Stimulated activated CD4-positive, alpha-beta T cell treated with anti-CD3 and anti-CD28 coated beads, Interleukin-4, amount 100 ng/mL, for 1 hour (primary cell): ENCODE measurements around the gene GPC5.
"Not testable (repeated sequence)": the region's sequence is repeated elsewhere in the genome, so short reads cannot be mapped to it uniquely, and the experiment has no call there.

ENCODE experiments used
- DNase-seq: peaks from one replicate; pipeline ENCODE4 v3.0.0-alpha.2; 2020

The GPC5 gene

DNA sequence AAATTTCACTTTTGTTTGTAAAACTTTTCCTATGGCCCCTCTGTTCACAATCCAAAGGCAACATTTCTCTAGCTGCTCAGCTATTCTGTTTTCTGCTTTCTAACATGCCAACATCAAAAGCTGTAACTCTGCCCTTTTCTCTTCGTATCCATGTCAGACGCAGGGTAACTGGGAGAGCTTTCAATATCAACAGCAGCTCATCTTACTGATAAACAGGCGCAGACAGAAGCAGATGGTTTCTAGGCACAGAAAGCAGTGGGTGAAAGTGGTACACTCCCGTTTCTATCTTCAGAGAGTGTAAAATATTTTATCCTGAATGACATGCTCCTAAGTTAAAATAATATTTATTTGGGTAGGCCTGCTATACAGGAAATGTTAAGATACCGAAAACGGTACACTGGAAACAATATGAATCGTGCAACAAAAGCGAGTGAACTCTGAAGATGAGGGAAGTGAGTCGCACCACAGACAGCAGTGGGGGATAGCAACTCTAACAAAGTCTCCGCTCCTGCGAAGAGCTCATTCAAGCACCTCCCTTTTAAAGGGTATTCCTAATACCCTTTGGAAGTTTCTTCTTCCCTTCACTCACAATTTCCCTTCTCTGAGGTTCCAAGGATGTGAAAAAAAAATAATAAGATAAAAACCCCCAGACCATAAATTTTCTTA, 798.3 kb downstream of the GPC5 start:
- DNase-seq, result no peak

DNA sequence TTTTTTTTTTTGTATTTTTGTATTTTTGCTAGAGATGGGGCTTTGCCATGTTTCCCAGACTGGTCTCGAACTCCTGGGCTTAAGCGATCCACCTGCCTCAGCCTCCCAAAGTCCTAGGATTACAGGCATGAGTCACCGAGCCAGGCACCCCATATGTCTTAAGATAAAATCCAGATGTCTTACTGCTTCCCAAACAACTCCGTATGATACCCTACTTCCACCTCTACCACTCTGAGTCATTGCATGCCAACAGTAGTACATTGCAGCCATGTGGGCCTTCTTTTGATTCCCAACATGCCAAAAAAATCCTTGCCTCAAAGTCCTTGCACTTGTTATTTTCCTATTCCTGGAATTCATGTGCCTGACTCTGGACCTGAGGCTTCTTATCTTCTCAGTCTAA, 799.2 kb downstream of the GPC5 start:
- DNase-seq, result no peak

DNA sequence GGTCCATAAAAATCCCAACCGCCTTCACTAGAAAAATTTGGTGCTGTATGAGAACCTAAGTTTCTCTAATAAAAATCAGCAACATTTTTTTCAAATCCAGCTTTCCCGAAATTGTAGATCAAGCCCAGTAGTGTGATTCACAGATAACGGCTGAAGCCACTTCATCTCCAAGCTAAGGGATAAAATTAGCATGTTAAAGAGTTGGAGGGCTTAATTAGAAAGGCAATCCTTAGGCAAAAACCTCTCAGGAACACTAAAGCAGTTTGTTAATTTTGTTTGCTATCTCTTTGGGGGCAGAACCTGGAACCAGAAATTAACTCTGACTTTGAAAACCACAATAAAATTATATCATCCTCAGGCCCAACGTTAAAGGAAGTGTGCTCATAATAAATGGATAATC, 820.2 kb downstream of the GPC5 start:
- DNase-seq, result no peak

DNA sequence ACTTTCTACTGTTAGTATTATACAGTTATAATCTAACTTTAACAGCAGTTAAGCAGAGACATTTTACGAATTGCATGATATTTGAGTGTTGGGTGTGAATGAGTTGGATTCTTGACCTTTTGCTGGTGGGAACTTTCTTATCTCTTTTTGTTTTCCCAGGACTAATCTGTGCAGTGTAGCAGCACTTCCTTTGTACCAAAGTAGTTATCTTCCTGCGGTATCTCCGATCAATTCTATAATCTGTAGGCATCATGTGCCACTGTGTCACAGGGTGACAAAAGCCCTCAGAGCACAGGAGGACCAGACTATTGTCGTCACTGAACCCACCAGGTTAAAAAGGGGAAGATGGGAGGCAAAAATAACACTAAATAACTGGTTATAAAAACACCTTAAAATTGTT, 823.5 kb downstream of the GPC5 start:
- DNase-seq, result no peak

DNA sequence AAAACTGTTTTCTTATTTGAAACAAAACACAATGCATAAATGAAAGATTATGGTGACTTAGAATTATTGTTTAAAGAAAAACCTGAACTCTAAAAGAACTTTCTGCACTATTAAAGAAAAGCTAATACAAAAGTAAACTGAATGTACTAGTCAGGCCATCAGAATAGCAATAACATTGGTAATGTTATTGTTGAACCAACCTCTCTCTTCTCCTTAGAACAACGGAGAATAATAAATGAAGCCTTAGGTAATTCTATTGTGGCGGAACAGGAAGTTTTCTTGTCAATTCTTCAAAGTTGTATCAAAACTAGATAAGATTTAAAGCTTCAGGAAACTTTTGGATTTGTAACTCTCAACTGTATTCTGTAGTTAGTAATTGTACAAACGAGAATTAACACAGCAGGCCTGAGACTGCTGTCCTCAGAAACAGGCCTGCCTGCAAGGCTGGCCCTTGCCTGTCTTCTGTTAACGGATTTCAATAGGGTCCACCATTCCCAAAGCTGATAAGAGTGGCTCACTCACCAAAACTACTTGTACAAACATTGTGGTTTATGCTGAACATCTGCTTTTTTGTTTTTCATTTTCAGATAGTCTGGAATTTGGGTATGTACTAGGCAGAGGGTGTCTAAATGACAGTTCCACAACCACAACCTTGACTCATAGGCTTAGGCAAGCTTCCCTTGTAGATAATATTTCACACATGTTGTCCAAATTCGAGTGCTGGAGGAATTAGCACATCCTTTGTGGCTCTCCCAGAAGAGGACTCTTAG, 825.8 kb downstream of the GPC5 start:
- DNase-seq, result no peak

DNA sequence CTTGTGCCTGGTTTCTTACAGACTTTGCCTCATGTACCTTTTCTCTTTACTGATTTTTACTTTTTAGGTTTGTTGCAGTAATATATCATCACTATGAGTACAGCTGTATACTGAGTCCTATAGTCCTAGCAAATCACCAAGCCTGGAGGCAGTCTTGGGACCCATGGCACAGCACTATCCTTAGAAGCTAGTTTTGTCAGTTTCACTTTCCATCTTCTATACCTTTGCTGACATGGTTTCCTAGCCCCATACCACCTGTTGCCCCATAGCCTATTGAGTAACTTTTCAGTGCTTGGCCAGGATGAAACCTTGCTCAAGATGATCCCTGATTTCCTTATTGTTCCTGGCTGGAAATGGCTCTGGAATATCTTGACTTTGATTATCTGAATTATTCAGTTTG, 826.4 kb downstream of the GPC5 start:
- no peak for DNase-seq

DNA sequence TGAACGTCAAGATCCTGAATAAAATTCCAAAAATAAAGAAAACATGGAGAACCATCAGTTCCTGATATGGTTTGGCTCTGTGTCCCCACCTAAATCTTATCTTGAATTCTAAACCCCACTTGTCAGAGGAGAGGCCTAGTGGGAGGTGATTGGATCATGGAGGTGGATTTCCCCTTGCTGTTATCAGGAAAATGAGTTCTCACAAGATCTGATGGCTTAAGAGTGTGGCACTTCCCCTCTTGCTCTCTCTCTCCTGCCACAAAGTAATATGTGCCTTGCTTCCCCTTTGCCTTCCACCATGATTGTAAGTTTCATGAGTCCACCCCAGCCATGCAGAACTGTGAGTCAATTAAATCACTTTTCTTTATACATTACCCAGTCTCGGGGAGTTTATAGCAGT, 827.4 kb downstream of the GPC5 start:
- DNase-seq, result no peak

DNA sequence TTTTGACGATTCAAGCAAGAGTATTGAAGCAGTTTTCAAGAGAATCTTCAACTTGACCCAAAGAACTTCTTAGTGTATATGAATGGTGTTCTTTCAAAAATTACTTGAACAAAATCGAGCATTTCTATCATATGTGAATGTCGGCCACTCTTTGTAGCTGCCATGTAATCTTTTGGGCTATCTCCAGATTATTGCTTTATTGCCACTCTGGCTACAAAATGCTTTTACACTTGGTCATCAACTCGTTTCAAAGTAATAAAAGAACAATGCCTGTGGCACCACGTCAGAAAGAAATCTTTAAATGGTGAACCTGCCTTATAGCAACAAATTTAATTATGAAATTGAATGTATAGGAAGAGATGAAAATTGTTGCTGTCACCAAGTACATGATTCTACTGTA, 834.5 kb downstream of the GPC5 start:
- DNase-seq, result no peak

DNA sequence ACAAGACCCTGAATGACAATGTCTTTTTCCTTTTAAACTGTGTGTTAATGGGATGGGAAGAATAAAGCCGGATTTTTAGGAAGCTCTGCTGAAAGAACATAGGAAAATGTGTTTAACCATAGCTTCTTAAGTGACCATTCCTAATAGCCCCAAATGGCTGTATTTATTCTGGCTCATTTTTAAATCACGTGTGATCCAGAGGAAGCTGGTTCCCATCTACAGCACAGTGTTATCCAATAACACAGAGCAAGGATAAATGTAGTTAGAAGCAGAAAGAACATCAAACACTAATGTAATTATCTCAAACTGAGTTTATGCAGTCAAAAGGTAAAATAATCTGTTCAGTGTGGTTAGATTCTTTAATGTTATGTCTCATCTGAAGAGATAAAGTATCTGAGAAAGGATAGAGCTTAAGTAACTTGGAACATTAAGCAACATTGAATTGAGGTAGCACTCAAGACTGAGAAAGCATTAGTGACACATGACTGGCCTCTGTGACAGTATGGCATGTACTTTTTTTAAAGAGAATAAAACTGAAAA, 853.3 kb downstream of the GPC5 start:
- DNase-seq, result no peak

DNA sequence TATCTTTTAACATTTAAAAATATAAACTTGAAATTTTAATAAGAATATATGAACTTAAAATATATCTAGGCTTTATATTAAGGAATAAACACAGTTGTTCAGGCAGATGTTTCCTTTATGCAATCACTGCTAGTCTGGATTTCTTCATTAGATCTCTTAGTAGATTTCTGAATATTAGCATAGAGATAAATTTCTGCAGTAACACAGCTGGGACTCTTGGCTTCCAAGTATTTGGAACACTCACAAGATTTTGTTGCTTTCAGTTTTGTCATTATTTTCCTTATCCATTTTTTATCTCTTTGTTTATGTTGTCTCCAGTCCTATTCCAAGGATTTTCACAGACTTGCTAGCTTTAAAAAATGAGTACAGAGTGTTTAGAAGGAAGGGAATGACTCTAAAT, 857.1 kb downstream of the GPC5 start:
- no peak for DNase-seq

DNA sequence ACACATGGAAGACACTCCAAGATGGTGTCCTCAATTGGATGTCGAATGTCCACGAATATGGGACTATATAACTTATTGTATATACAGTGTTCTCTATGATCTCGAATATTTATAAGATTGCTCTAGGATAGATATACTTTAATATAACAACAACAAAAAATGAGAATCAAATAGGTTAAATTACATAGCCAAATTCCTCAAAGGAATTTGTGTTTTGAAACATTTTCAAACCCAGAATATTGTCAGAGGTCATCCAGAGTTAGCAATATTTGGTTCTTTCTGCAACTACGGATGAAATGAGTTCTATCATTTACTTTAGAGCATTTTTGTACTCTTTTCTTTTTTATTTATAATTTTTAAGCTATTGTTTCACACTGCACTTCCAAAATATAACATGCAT, 857.8 kb downstream of the GPC5 start:
- no peak for DNase-seq

DNA sequence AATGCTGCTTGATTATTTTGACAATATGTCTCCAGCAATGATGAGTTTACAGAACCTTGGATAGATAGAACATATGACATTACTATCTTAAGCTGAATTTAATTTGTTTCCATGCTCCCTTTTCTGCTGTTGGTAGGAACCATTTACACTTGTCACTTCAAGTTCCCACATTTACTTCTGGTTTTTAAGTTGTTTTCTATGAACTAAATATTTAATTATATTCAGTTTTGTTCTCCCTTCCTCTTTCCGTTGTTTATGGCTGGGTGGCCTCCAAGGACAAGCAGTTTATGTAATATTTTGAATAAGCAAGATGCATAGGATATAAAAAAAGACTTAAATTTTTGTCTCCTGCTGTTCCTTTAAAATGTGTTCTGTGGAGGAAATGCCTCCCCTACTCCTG, 860.6 kb downstream of the GPC5 start:
- no peak for DNase-seq

DNA sequence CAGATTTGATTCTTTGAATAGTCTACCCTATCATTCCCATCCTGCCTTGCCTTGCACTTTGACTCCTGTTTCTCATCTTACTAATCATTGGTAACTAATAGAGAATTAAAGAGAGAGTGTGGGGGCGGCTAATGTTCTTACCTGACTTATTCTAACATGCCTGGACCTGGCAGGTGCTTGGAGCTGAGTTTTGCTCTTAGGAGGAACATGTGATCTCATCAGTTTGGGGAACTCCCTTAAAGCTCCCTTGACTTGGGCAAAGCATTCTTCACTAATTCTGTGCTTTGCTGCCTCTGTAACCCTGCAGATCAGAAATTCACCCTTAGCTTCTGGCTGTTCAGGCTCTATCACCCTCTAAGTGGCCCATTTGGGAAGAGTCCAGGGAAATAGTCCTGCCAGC, 861.1 kb downstream of the GPC5 start:
- DNase-seq, result no peak

DNA sequence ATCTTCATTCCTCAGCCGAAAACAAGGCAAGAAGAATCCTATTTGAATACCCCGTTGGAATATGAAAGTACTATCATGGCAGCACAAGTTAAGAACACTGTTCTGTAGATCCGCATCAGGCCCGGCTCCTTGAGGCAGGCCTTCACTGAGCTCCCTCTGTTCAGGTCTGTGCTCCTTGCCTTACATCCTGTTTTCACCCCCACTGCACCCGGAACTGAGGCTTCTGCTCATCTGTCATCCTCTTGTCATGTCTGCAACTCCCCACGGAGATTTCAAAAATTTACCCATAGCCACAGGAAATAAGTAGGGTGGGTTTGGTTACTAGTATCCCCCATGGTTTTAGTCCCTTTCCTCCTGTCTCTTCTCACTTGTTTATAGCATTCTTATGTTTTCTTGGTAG, 861.9 kb downstream of the GPC5 start:
- DNase-seq, result no peak

DNA sequence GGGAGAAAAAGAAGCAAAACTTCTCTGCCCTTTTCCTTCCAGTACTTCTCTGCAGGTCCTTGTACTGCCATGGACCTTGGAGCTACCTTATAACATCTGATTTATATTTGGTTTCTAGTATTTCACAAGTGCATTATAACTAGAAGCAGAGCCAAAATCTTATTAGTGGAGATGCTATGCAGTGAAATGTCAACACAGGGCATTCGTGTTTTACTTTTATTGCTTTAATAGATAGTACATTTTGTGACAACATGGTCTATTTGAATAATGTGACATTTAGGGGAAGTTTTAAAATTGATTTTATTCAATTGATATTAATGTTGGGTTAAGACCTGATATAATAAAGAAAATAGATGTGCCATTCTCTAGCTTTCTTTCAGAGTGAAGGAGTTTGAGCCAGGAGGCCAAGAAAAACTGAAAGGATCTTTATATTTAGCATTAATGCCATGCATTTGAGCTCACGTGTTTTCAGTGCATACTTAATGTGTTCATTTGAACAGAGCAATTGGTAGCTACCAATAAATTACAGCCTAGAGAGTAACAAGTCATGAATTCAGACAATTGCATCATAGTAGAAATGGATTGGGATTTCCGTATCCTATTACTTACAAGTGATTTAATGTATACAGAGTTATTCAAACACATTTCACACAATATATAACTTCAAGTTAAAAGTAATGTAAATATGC, 863.8 kb downstream of the GPC5 start:
- DNase-seq, result no peak

DNA sequence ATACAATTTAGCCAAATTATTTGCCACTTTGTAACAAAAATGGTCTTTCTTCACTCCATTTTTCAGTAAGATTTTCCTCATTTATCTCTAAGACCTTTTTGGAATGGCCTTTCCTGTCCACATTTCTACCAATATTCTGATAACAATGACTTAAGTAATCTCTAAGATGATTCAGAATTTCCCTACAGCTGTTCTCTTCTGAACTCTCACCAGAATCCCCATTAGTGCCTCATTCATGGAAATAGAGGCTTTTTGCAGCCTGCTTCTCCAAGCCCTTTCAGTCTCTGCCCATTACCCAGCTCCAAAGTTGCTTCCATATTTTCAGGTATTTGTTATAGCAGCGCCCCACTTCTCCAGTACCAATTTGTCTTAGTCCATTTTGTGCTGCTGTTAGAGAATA, 867.0 kb downstream of the GPC5 start:
- no peak for DNase-seq

DNA sequence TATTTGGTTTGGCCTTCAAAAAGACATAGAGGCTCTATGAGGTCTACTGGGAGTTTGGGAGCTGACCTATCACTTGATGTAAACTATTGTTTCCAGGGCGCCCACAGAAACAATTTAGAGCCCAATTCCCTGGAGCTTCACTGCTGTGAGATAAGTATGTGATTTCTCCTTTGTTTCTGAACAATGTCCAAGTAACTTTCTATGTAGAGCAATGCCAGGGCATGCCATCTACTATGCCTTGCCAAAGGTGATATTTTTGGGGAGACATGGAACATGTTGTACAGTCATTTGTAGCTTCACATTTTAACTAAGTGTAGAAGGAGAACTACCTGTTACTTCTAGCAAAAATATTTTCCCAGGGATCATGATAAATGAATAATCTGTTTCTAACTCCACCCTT, 872.6 kb downstream of the GPC5 start:
- DNase-seq, result no peak

DNA sequence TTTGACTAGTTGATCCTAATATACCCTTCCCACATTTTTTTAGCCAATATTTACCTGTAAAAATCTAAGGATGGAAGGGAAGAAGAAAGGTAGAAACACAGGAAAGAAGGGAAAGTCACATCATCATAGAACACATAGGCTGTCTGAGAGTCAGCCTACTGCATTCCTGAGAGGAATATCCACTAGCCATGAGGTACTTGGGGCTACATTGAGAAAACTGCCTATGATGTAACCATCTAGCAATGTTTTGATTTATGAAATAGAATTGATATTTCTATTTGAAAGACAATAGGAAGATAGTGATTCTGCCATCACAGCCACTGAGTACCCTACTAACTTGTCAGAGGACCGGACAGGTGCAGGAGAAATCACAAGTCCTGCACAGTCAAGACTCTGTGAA, 873.8 kb downstream of the GPC5 start:
- DNase-seq, result no peak

DNA sequence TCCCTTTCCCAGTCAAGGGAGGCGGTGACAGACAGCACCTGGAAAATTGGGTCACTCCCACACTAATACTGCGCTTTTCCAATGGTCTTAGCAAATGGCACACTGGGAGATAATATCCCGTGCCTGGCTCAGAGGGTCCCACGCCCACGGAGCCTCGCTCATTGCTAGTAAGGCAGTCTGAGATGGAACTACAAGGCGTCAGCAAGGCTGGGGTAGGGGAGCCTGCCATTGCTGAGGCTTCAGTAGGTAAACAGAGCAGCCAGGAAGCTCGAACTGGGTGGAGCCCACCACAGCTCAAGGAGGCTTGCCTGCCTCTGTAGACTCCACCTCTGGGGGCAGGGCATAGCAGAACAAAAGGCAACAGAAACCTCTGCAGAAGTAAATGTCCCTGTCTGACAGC, 882.6 kb downstream of the GPC5 start:
- DNase-seq, result not testable (repeated sequence)

DNA sequence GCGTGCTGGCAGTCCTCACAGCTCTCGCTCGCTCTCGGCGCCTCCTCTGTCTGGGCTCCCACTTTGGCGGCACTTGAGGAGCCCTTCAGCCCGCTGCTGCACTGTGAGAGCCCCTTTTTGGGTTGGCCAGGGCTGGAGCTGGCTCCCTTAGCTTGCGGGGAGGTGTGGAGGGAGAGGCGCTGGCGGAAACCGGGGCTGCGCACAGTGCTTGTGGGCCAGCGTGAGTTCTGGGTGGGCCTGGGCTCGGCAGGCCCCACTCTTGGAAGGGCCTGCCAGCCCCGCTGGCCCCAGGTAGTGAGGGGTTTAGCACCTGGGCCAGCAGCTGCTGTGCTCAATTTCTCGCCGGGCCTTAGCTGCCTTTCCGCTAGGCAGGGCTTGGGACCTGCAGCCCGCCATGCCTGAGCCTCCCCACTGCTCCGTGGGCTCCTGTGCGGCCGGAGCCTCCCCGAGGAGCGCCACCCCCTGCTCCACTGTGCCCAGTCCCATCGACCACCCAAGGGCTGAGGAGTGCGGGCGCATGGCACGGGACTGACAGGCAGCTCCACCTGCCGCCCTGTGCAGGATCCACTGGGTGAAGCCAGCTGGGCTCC, 892.4 kb downstream of the GPC5 start:
- DNase-seq, result not testable (repeated sequence)

DNA sequence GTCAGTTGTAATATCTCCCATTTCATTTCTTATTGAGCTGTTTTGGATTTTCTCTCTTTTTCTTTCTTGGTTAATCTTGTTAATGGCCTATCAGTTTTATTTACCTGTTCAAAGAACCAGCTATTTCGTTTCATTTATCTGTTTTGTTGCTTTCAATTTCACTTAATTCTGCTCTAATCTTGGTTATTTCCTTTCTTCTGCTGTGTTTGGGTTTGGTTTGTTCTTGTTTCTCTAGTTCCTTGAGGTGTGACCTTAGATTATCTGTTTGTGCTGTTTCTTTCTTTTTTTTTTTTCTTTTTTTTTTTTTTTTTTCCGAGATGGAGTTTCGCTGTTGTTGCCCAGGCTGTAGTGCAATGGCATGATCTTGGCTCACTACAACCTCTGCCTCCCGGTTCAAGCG, 896.1 kb downstream of the GPC5 start:
- DNase-seq, result not testable (repeated sequence)

DNA sequence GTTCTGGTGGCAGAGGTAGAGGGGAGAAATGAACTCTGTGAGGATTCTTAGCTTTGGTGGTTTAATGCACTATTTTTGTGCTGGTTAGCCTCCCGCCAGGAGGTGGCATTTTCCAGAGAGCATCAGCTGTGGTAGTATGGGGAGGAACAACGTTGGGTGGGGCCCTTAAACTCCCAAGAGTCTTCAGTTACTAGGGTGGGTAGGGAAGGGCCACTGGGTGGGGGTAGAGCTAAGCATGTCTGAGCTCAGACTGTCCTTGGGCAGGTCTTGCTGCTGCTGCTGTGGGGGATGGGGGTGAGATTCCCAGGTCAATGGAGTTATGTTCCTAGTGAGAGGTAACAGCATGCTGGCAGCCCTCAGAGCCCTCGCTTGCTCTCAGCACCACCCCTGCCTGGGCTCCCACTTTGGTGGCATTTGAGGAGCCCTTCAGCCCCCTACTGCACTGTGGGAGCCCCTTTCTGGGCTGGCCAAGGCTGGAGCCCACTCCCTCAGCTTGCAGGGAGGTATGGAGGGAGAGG, 897.8 kb downstream of the GPC5 start:
- DNase-seq, result not testable (repeated sequence)
